K562 (cell line): ENCODE measurements around the gene DHX8. TPM values are rescaled to one million over a fixed set of nuclear protein-coding genes. Genes with fewer than 3 reads are reported as not detected.

ENCODE experiments used
- ATAC-seq: fragments of 200-7000 bp; cut with Tn5 transposase; 3 replicates; pipeline ENCODE4 v1.9.1; 2020; ENCODE audit warnings: moderate library complexity
- BruUV-seq: library from RNA; stranded (reverse); fragments of 400-500 nt; replicated peaks from 2 replicates; lab custom pipeline; 2021; lab: Mats Ljungman, UMichigan
- CTCF ChIA-PET: fragments of 300-600 bp; formaldehyde crosslinking; extraction: SDS; loops from one replicate; lab custom pipeline; 2021; ENCODE audit warnings: low intra/inter-chr PET ratio; lab: Yijun Ruan, JAX
- POLR2A ChIA-PET: fragments of 300-600, 350-650 bp; sonication (Branson Sonifier 250); formaldehyde crosslinking; extraction: SDS; loops from one replicate; lab custom pipeline; 2021; ENCODE audit warnings: antibody characterized with exemption, inconsistent platforms; lab: Yijun Ruan, JAX
- DNase-seq, 4 experiments: peaks; one replicate each; pipeline versions ENCODE4 v3.0.0 to v3.0.0-alpha.2; 2011 to 2018; ENCODE audit warnings: low spot score in 3 of 4, mixed read lengths in 3 of 4; ENCODE audit errors: extremely low read depth in 1 of 4
- FAIRE-seq: peaks from 2 replicates; lab custom pipeline; 2011; peaks lifted over from hg19 to GRCh38; lab: Jason Lieb, UNC
- H2AFZ ChIP-seq: 2 replicates; pipeline ENCODE4 v1.6.0; 2011; ENCODE audit warnings: low read depth, low read length, control low read depth, inconsistent platforms
- H3K27ac ChIP-seq: fragments of 200-600 bp; 3 replicates; pipeline ENCODE4 v1.8.0; 2011; ENCODE audit warnings: low read depth, mild to moderate bottlenecking, control low read depth, inconsistent platforms, low read length, moderate library complexity, mixed read lengths; ENCODE audit errors: extremely low read depth
- H3K27me3 ChIP-seq, 2 experiments: fragments of 300-600 bp in 1 of 2; 2 replicates in 1 of 2; 3 replicates in 1 of 2; pipeline versions ENCODE4 v1.6.0 to v1.8.0; 2011; ENCODE audit warnings: inconsistent platforms in 2 of 2, low read length in 2 of 2, mild to moderate bottlenecking in 1 of 2, mixed read lengths in 1 of 2, moderate library complexity in 1 of 2; ENCODE audit not compliant: control insufficient read depth in 2 of 2, insufficient read depth in 2 of 2
- H3K36me3 ChIP-seq: fragments of 300-600 bp; 3 replicates; pipeline ENCODE4 v1.8.0; 2011; ENCODE audit warnings: mild to moderate bottlenecking, low read length, inconsistent platforms; ENCODE audit not compliant: control insufficient read depth, insufficient read depth
- H3K4me1 ChIP-seq, 2 experiments: fragments of 200-600 bp in 1 of 2; replicated peaks in 1 of 2; 2 replicates in 1 of 2; 3 replicates in 1 of 2; pipeline versions ENCODE4 v1.5.1 to v1.8.0; 2011; ENCODE audit warnings: inconsistent platforms in 2 of 2, low read length in 2 of 2, mild to moderate bottlenecking in 1 of 2, mixed read lengths in 1 of 2, moderate library complexity in 1 of 2; ENCODE audit not compliant: control insufficient read depth in 2 of 2, insufficient read depth in 2 of 2
- H3K4me2 ChIP-seq: 2 replicates; pipeline ENCODE4 v1.6.1; 2011; ENCODE audit warnings: low read length, control low read depth, inconsistent platforms, mixed read lengths; ENCODE audit not compliant: insufficient read depth
- H3K4me3 ChIP-seq: fragments of 200-600 bp; sonication (generic), shearing (Covaris generic); 2 replicates; pipeline ENCODE4 v1.5.1; 2016; ENCODE audit warnings: control low read depth, inconsistent platforms
- H3K79me2 ChIP-seq: fragments of 200-600 bp; 3 replicates; pipeline ENCODE4 v1.8.0; 2011; ENCODE audit warnings: low read length, inconsistent platforms; ENCODE audit not compliant: control insufficient read depth, insufficient read depth
- H3K9ac ChIP-seq, 2 experiments: 2 replicates each; pipeline versions ENCODE4 v1.6.0 to v1.6.1; 2011; ENCODE audit warnings: low read depth in 2 of 2, low read length in 2 of 2, control low read depth in 1 of 2, inconsistent platforms in 1 of 2, mild to moderate bottlenecking in 1 of 2, mixed read lengths in 1 of 2; ENCODE audit not compliant: insufficient read depth in 1 of 2
- H3K9me1 ChIP-seq: one replicate; pipeline ENCODE4 v1.6.0; 2011; ENCODE audit warnings: inconsistent platforms, mild to moderate bottlenecking, low read length, moderate library complexity; ENCODE audit not compliant: control insufficient read depth, insufficient read depth
- H3K9me3 ChIP-seq: replicated peaks from 2 replicates; pipeline ENCODE4 v1.5.1; 2011; ENCODE audit warnings: low read depth, low read length, inconsistent platforms; ENCODE audit not compliant: control insufficient read depth, insufficient read depth
- H4K20me1 ChIP-seq: replicated peaks from 2 replicates; pipeline ENCODE4 v1.6.1; 2011; ENCODE audit warnings: low read length, inconsistent platforms, mixed read lengths; ENCODE audit not compliant: control insufficient read depth, insufficient read depth
- AFF4 ChIP-seq: sonication (generic); formaldehyde crosslinking; IDR thresholded peaks from 2 replicates; pipeline ENCODE4 v1.8.0; 2023; ENCODE audit warnings: mild to moderate bottlenecking, missing genetic modification reagents
- FOXJ3 ChIP-seq: sonication (generic); formaldehyde crosslinking; IDR thresholded peaks from 2 replicates; pipeline ENCODE4 v1.4.0; 2020; ENCODE audit warnings: mild to moderate bottlenecking, missing genetic modification reagents
- HDAC1 ChIP-seq, 2 experiments: fragments of 450-650 bp; IDR thresholded peaks; 2 replicates each; pipeline ENCODE4 v1.6.1; 2016 to 2017; ENCODE audit warnings: inconsistent platforms in 1 of 2, mild to moderate bottlenecking in 1 of 2, moderate library complexity in 1 of 2
- HINFP ChIP-seq: fragments of 450-650 bp; conservative IDR thresholded peaks from 2 replicates; pipeline ENCODE4 v1.6.1; 2016; ENCODE audit warnings: missing genetic modification characterization, low read depth, mild to moderate bottlenecking, control low read depth, missing compliant biosample characterization
- HIVEP1 ChIP-seq: fragments of 250-450 bp; sonication (Bioruptor Pico); IDR thresholded peaks from 2 replicates; pipeline ENCODE4 v1.4.0; 2020; ENCODE audit warnings: mild to moderate bottlenecking
- MLX ChIP-seq, 2 experiments: fragments of 450-650 bp in 1 of 2; sonication (generic) in 1 of 2; formaldehyde crosslinking; conservative IDR thresholded peaks; 2 replicates each; pipeline versions ENCODE4 v1.4.0 to v1.8.1; 2020 to 2022; ENCODE audit warnings: mild to moderate bottlenecking in 1 of 2, missing genetic modification reagents in 1 of 2
- SUPT5H ChIP-seq: fragments of 450-650 bp; IDR thresholded peaks from 2 replicates; pipeline ENCODE4 v1.6.1; 2016
- ZNF586 ChIP-seq: fragments of 450-650 bp; formaldehyde crosslinking; conservative IDR thresholded peaks from 2 replicates; pipeline ENCODE4 v1.4.0; 2020; ENCODE audit warnings: mild to moderate bottlenecking, moderate library complexity
- ZNF609 ChIP-seq: sonication (generic); formaldehyde crosslinking; IDR thresholded peaks from 2 replicates; pipeline ENCODE4 v1.8.1; 2023; ENCODE audit warnings: missing genetic modification reagents, mild to moderate bottlenecking, borderline replicate concordance
- WGBS: fragments of 100-300 bp; shearing (Covaris generic); methylation state at CpG from one replicate; pipeline ENCODE4 v1.1.6; 2016; ENCODE audit warnings: low coverage, mixed read lengths; ENCODE audit not compliant: insufficient coverage; ENCODE audit errors: missing lambda C conversion rate; 5-methylcytosine and 5-hydroxymethylcytosine counted together
- in situ Hi-C: fragments of 300-500 bp; cut with MboI; formaldehyde crosslinking; loops from 4 replicates; pipeline ENCODE4 v1.15.0; 2018; ENCODE audit warnings: inconsistent platforms, mixed read lengths
- intact Hi-C: fragments of 100-400 bp; cut with micrococcal nuclease; formaldehyde crosslinking; loops from 2 replicates; pipeline ENCODE4 v1.14.2; 2022
- polyA plus RNA-seq, 8 experiments: library from polyadenylated mRNA; depleted of rRNA in 4 of 8; stranded (reverse) in 5 of 8; unstranded in 3 of 8; fragments of >200 nt; fragmentation: Nextera tagmentation in 2 of 8; fragmentation: Illumina TruSeq in 1 of 8; extraction: Ambion mirVana in 2 of 8; extraction: Trizol in 1 of 8; gene quantifications; 2 replicates each; pipeline versions ENCODE4 v1.2.1 to v1.2.3, GENCODE V29; 2011 to 2014; ENCODE audit warnings: inconsistent platforms in 1 of 8, missing spikeins in 1 of 8
- total RNA-seq, 7 experiments: library from RNA; depleted of rRNA in 6 of 7; stranded (reverse); fragments of >200 nt in 6 of 7; fragmentation: Illumina TruSeq in 2 of 7; extraction: Trizol in 2 of 7; gene quantifications; 2 replicates each; pipeline versions ENCODE4 v1.2.1 to v1.2.3, GENCODE V29; 2011 to 2021; ENCODE audit warnings: low replicate concordance in 1 of 7

The DHX8 gene
- total and polyA plus RNA-seq, 9 of the 15 experiments (the other 6 are each of a cell fraction or from before 2014, with no cell fraction given) = 16.7 to 42.5 (median 25.6) TPM

- TF ChIP-seq HIVEP1 (CRISPR knock-in tag) (no peak), SUPT5H (no peak), AFF4 (CRISPR knock-in tag) (no peak), FOXJ3 (no peak), MLX (CRISPR knock-in tag; conservative IDR thresholded peaks at IDR 0.05) (no peak), HINFP (tag) (no peak), ZNF609 (CRISPR knock-in tag) (no peak), ZNF586 (CRISPR knock-in tag) (no peak), HDAC1 (IDR thresholded peaks at IDR 0.05) (no peak)
- no peaks in the 10 kb centered on the region for H4K20me1 ChIP-seq
- H3K27me3 ChIP-seq = no peaks in the 10 kb centered on the region
Measured at GRCh38 chr17:43553573-43553972, 69.8 kb downstream of the DHX8 start.

More at GRCh38 chr17:43553573-43553972, 69.8 kb downstream of the DHX8 start:
- no peak overlapping the region for H3K27ac ChIP-seq
- intact Hi-C loops = no loop called here
- H3K36me3 ChIP-seq = no peaks in the 10 kb centered on the region
- 0% methylated on average over 1 of the region's 2 CpGs for WGBS
- no peak for ATAC-seq
- ChIA-PET POLR2A (no interaction called here), CTCF (no interaction called here)
- H3K79me2 ChIP-seq = no peaks in the 10 kb centered on the region
- no TSS peak for BruUV-seq
- no peak overlapping the region for H2AFZ ChIP-seq
- H3K9me1 ChIP-seq = no peaks in the 10 kb centered on the region
- H3K4me2 ChIP-seq = no peak overlapping the region
- no peak overlapping the region for H3K4me3 ChIP-seq
- FAIRE-seq = no peak
- peaks cover 22 to 32% of the 10 kb centered on the region in 2 experiments for H3K4me1 ChIP-seq
- no peak overlapping the region for H3K9ac ChIP-seq
- DNase-seq = no peak
- no peaks in the 10 kb centered on the region for H3K9me3 ChIP-seq
- in situ Hi-C loops = no loop called here
